T-helper 2 cell treated with Interferon-gamma antibody and Interleukin-4, amounts not matched to agents 5 μg/mL and 100 μg/mL, for 36 hours (primary cell): ENCODE results near the gene CDK11B.

ENCODE experiments used
- DNase-seq: peaks from one replicate; pipeline ENCODE4 v3.0.0; 2021; ENCODE audit warnings: low spot score
- H3K27ac Mint-ChIP-seq: one replicate; pipeline ENCODE4 v1.8.0; 2021; ENCODE audit warnings: mild to moderate bottlenecking, mixed read lengths
- H3K27me3 Mint-ChIP-seq: one replicate; pipeline ENCODE4 v1.8.0; 2021; ENCODE audit warnings: low read depth, mixed read lengths
- H3K36me3 Mint-ChIP-seq: one replicate; pipeline ENCODE4 v1.8.0; 2021; ENCODE audit warnings: low read depth, mixed read lengths
- H3K4me1 Mint-ChIP-seq: one replicate; pipeline ENCODE4 v1.8.0; 2021; ENCODE audit warnings: low read depth, mixed read lengths
- H3K4me3 Mint-ChIP-seq: one replicate; pipeline ENCODE4 v1.8.0; 2022; ENCODE audit warnings: mild to moderate bottlenecking, moderate library complexity, mixed read lengths
- H3K9me3 Mint-ChIP-seq: one replicate; pipeline ENCODE4 v1.8.0; 2021; ENCODE audit warnings: mixed read lengths

The CDK11B gene

DNA sequence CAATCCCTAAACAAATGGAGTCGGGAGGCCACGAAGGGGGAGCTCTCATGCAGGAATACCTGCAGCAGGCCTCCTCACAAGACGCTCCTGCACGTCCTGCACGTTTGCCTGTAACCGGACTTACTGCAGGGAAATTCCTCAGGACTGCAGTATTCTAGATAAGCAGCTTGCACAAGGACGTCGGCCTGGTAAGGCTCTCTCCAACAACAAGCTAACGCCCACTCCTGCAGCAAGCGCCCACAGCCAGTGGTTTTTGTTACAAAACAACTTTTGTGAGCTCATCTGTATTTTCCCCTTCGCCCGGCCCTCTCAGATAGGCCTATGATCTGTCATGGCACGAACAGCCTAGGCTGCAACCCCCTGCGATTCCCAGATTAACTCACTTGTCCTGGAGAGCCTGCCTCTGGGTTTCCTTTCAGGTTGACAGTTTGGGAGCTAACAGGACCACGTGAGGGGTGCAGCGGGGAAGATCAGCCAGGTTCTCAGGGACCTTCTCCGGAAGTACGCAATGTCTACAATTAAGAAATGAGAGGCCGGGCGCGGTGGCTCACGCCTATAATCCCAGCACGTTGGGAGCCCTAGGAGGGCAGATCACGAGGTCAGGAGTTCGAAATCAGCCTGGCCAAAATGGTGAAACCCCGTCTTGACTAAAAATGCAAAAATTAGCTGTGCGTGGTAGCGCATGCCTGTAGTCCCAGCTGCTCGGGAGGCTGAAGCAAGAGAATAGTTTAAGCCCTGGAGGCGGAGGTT is 44.4 kb downstream of the CDK11B start:
- H3K27me3 Mint-ChIP-seq: no peaks in the 10 kb centered on the region
- peak overlapping the region; percentile 95 for H3K27ac Mint-ChIP-seq
- DNase-seq: peak; percentile 73
- peak overlapping the region; percentile 91 for H3K4me3 Mint-ChIP-seq
- H3K9me3 Mint-ChIP-seq: no peaks in the 10 kb centered on the region
- H3K36me3 Mint-ChIP-seq: peaks cover 2% of the 10 kb centered on the region
- peaks cover 26% of the 10 kb centered on the region for H3K4me1 Mint-ChIP-seq

- Mint-ChIP-seq H3K36me3 (peaks cover 2% of the 10 kb centered on the region), H3K4me3 (peak overlapping the region; percentile 91), H3K9me3 (no peaks in the 10 kb centered on the region), H3K27me3 (no peaks in the 10 kb centered on the region), H3K4me1 (peaks cover 26% of the 10 kb centered on the region), H3K27ac (peak overlapping the region; percentile 95)
- no peak for DNase-seq
Measured at GRCh38 chr1:1613509-1614082, 45.2 kb downstream of the CDK11B start.

GRCh38 chr1:1612104-1612400 is 46.8 kb downstream of the CDK11B start:
- no peak overlapping the region for H3K4me3 Mint-ChIP-seq
- no peak for DNase-seq
- peaks cover 2% of the 10 kb centered on the region for H3K36me3 Mint-ChIP-seq
- H3K4me1 Mint-ChIP-seq: peaks cover 27% of the 10 kb centered on the region
- H3K27me3 Mint-ChIP-seq: no peaks in the 10 kb centered on the region
- peak overlapping the region; percentile 27 for H3K27ac Mint-ChIP-seq
- H3K9me3 Mint-ChIP-seq: no peaks in the 10 kb centered on the region

DNA sequence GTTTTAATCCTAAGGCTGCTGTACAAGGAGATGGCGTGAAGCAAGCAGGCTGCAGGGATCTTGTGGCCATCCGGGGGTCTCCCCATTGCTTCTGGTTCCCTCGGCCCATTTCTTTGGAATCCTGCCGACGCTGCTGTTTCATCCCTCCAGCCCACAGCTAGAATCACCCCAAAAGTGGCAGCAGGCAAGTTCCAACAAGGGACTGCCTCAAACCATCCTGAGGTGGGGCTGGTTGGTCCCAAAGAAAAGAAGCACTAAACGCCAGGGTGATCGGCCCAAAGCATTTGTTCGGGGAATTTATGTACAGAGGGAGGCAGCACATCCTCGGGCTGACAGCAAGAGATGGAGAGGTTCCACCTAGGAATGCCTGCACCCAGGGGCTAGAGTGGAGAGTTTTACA is 48.0 kb downstream of the CDK11B start:
- H3K36me3 Mint-ChIP-seq: peaks cover 2% of the 10 kb centered on the region
- H3K9me3 Mint-ChIP-seq: no peaks in the 10 kb centered on the region
- H3K27ac Mint-ChIP-seq: peak overlapping the region; percentile 21
- H3K4me3 Mint-ChIP-seq: no peak overlapping the region
- peaks cover 27% of the 10 kb centered on the region for H3K4me1 Mint-ChIP-seq
- H3K27me3 Mint-ChIP-seq: no peaks in the 10 kb centered on the region
- no peak for DNase-seq

DNA sequence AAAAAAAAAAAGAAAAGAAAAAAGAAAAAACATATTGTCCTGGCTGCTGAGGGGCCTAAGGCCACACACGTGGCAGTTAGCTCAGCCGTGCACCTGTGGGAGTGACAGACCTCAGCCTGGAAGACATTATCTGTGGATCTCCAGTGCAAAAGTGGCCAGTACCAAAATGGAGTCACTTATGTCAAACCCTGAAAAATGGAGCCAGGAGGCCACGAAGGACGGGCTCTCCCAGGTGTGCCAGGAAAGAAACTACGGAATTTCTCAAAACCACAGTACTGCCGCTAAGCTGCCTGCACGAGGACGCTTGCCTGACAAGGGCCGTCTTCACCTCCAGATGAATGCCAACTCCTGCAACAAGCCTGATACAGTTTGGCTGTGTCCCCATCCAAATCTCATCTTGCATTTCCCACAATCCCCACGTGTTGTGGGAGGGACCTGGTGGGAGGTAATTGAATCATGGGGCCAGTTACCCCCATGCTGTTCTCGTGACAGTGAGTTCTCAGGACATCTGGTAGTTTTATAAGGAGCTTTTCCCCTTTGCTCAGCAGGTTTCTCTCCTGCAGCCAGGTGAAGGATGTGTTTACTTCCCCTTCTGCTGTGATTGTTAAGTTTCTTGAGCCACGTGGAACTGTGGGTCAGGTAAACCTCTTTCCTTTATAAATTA is 48.9 kb downstream of the CDK11B start:
- H3K36me3 Mint-ChIP-seq: peaks cover 2% of the 10 kb centered on the region
- H3K27me3 Mint-ChIP-seq: no peaks in the 10 kb centered on the region
- H3K4me1 Mint-ChIP-seq: peaks cover 27% of the 10 kb centered on the region
- no peak for DNase-seq
- H3K4me3 Mint-ChIP-seq: no peak overlapping the region
- no peak overlapping the region for H3K27ac Mint-ChIP-seq
- no peaks in the 10 kb centered on the region for H3K9me3 Mint-ChIP-seq

DNA sequence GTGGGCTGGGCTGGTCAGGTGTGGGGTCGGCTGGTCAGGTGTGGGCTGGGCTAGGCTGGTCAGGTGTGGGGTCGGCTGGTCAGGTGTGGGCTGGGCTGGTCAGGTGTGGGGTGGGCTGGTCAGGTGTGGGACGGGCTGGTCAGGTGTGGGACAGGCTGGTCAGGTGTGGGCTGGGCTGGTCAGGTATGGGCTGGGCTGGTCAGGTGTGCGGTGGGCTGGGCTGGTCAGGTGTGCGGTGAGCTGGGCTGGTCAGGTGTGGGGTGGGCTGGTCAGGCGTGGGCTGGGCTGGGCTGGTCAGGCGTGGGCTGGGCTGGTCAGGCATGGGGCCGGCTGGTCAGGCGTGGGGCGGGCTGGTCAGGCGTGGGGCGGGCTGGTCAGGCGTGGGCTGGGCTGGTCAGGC is 52.6 kb downstream of the CDK11B start:
- Mint-ChIP-seq H3K4me1 (peaks cover 9% of the 10 kb centered on the region), H3K27ac (no peak overlapping the region), H3K4me3 (no peak overlapping the region), H3K27me3 (no peaks in the 10 kb centered on the region), H3K9me3 (no peaks in the 10 kb centered on the region), H3K36me3 (no peaks in the 10 kb centered on the region)
- no peak for DNase-seq

- Mint-ChIP-seq H3K4me1 (peaks cover 9% of the 10 kb centered on the region), H3K27me3 (no peaks in the 10 kb centered on the region), H3K9me3 (no peaks in the 10 kb centered on the region), H3K27ac (no peak overlapping the region), H3K36me3 (no peaks in the 10 kb centered on the region), H3K4me3 (no peak overlapping the region)
- no peak for DNase-seq
Measured at GRCh38 chr1:1605724-1606123, 53.1 kb downstream of the CDK11B start.

GRCh38 chr1:1605034-1605591 is 53.7 kb downstream of the CDK11B start:
- H3K27me3 Mint-ChIP-seq: no peaks in the 10 kb centered on the region
- H3K36me3 Mint-ChIP-seq: no peaks in the 10 kb centered on the region
- H3K9me3 Mint-ChIP-seq: no peaks in the 10 kb centered on the region
- DNase-seq: no peak
- peak overlapping the region; percentile 65 for H3K27ac Mint-ChIP-seq
- no peak overlapping the region for H3K4me3 Mint-ChIP-seq
- peaks cover 9% of the 10 kb centered on the region for H3K4me1 Mint-ChIP-seq

- H3K36me3 Mint-ChIP-seq: no peaks in the 10 kb centered on the region
- peaks cover 9% of the 10 kb centered on the region for H3K4me1 Mint-ChIP-seq
- no peak for DNase-seq
- H3K27ac Mint-ChIP-seq: peak overlapping the region; percentile 65
- no peak overlapping the region for H3K4me3 Mint-ChIP-seq
- no peaks in the 10 kb centered on the region for H3K27me3 Mint-ChIP-seq
- H3K9me3 Mint-ChIP-seq: no peaks in the 10 kb centered on the region
Measured at GRCh38 chr1:1604374-1605033, 54.3 kb downstream of the CDK11B start.

- no peak for DNase-seq
- H3K4me1 Mint-ChIP-seq: peaks cover 11% of the 10 kb centered on the region
- no peaks in the 10 kb centered on the region for H3K36me3 Mint-ChIP-seq
- H3K27me3 Mint-ChIP-seq: peaks cover 2% of the 10 kb centered on the region
- H3K4me3 Mint-ChIP-seq: no peak overlapping the region
- no peaks in the 10 kb centered on the region for H3K9me3 Mint-ChIP-seq
- H3K27ac Mint-ChIP-seq: no peak overlapping the region
Measured at GRCh38 chr1:1603671-1604373, 55.0 kb downstream of the CDK11B start.

- Mint-ChIP-seq H3K4me1 (peaks cover 12% of the 10 kb centered on the region), H3K9me3 (no peaks in the 10 kb centered on the region), H3K27me3 (peaks cover 5% of the 10 kb centered on the region), H3K27ac (peak overlapping the region; percentile 31), H3K36me3 (no peaks in the 10 kb centered on the region), H3K4me3 (no peak overlapping the region)
- no peak for DNase-seq
Measured at GRCh38 chr1:1602968-1603506, 55.8 kb downstream of the CDK11B start.

DNA sequence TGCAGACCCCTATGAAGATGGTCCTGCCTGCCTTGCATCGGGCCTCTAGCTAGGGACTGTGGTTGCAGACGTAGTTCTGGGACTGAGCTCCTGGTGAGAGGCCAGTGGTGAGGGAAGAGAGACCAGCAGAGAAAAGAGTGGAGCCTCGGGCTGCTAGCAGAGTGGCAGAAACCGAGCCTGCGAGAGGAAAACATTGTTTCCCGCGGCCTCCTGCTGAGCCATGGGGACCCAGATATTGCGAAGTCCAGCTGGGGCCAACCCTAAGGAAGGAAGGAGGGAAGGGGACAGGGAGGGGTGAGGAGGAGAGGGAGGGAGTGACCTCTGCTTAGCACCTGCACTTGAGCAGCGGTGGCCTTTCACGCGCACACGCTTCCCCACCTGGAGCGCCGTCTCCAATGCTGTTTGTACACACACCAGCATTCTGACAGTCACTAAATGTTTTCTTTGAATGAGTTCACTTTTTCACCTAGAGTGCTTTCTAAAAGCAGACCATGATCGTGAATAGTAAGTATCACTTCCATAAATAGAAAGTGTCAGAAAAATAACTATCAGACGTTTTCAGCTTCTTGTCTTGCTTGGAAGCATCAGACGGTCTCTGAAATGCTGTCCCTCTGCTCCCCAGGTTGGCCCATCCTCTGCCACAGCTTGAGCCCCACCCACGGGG is 56.4 kb downstream of the CDK11B start:
- Mint-ChIP-seq H3K4me3 (no peak overlapping the region), H3K27me3 (peaks cover 5% of the 10 kb centered on the region), H3K27ac (no peak overlapping the region), H3K36me3 (no peaks in the 10 kb centered on the region), H3K9me3 (no peaks in the 10 kb centered on the region), H3K4me1 (peaks cover 9% of the 10 kb centered on the region)
- no peak for DNase-seq
